GM19397 (cell line): ENCODE results near the gene UGT1A8.
"Not testable (repeated sequence)": the region's sequence is repeated elsewhere in the genome, so short reads cannot be mapped to it uniquely, and the experiment has no call there.

Source experiments
- ATAC-seq: cut with Tn5 transposase; IDR thresholded peaks from one replicate; pipeline ENCODE4 v1.9.1; 2021; ENCODE audit warnings: mild to moderate bottlenecking, moderate library complexity; ENCODE audit not compliant: unreplicated experiment

The UGT1A8 gene

GRCh38 chr2:233712611-233713261, 95.3 kb downstream of the UGT1A8 start, which contains the start of gene UGT1A5:
UGT1A5 (plus strand) TSS chr2:233712907; CDS start chr2:233712992, 85 bp downstream.
- ATAC-seq = no peak

GRCh38 chr2:233713262-233713615, 95.8 kb downstream of the UGT1A8 start:
- ATAC-seq = no peak

GRCh38 chr2:233714121-233714520, 96.7 kb downstream of the UGT1A8 start:
- ATAC-seq = no peak

GRCh38 chr2:233718552-233718951, 101.1 kb downstream of the UGT1A8 start, which contains the start of gene UGT1A4:
UGT1A4 (plus strand) TSS chr2:233718736; CDS start chr2:233718821, 85 bp downstream.
- no peak for ATAC-seq

DNA sequence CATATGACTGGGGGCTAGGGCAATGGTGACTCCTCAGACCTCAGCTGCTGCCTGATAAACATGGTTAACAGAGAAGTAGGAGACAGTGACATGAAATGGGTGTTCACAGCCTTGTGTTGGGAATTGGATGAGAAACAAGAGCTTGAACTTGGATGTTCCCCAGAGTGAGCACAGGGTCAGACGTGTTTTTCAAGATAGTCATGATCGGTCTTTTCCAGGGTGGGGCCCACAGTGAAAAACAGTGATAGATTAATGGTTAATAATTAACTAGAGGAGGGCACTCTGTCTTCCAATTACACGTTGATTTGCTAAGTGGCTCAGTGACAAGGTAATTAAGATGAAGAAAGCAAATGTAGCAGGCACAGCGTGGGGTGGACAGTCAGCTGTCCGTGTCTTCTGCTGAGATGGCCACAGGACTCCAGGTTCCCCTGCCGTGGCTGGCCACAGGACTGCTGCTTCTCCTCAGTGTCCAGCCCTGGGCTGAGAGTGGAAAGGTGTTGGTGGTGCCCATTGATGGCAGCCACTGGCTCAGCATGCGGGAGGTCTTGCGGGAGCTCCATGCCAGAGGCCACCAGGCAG, 111.4 kb downstream of the UGT1A8 start, which contains the start of gene UGT1A3:
TSS of gene UGT1A3 (plus strand) at position 320 of the 579 bp plus-strand sequence. CDS start at position 405, 85 bp downstream.
- ATAC-seq = no peak

- ATAC-seq = not testable (repeated sequence)
Measured at GRCh38 chr2:233736868-233737653, 119.6 kb downstream of the UGT1A8 start.

DNA sequence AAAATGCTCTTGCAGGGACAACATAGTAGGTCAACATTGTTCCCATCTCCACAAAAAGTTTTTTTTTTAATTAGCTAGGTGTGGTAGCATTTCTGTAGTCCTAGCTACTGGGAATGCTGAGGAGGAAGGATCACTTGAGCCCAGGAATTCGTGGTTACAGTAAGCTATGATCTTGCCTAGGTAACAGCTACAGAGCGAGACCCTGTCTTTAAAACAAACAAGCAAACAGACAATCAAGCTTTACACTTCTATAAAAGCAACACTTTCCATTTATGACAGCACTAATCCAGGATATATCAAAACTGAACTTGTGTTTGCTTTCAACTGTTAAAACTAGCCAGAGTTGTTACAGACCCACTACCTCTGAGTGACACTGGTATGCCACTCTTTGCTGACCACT, 123.4 kb downstream of the UGT1A8 start:
- no peak for ATAC-seq

- no peak for ATAC-seq
Measured at GRCh38 chr2:233743464-233744259, 126.2 kb downstream of the UGT1A8 start.

DNA sequence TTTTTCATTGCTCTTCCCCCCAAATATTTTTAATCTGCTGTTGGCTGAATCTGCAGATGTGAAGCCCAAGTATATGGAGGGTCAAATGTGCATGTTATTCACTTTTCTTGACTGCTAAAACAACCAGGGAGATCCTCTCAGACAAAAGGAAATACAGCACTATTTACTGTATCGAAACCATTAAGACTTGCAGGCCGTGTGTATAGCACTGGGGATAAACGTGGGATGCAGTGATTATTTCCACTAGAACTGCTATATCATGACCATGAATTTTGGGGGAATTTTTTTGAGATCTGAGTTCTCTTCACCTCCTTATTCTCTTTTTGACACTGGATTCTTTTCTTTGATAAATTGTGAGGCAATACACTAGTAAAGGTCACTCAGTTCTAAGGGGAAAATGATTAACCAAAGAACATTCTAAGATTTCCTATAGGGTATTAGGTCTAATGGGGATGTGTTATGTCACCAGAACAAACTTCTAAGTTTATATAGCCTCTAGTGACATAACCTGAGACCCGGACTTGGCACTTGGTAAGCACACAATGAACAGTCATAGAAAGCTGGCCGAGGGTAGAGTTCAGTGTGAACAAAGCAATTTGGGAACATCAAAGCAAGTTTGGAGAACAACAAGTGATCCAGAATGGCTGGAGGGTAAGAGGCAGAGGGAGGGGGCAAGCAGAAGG, 127.8 kb downstream of the UGT1A8 start:
- no peak for ATAC-seq

- not testable (repeated sequence) for ATAC-seq
Measured at GRCh38 chr2:233745838-233746237, 128.4 kb downstream of the UGT1A8 start.

DNA sequence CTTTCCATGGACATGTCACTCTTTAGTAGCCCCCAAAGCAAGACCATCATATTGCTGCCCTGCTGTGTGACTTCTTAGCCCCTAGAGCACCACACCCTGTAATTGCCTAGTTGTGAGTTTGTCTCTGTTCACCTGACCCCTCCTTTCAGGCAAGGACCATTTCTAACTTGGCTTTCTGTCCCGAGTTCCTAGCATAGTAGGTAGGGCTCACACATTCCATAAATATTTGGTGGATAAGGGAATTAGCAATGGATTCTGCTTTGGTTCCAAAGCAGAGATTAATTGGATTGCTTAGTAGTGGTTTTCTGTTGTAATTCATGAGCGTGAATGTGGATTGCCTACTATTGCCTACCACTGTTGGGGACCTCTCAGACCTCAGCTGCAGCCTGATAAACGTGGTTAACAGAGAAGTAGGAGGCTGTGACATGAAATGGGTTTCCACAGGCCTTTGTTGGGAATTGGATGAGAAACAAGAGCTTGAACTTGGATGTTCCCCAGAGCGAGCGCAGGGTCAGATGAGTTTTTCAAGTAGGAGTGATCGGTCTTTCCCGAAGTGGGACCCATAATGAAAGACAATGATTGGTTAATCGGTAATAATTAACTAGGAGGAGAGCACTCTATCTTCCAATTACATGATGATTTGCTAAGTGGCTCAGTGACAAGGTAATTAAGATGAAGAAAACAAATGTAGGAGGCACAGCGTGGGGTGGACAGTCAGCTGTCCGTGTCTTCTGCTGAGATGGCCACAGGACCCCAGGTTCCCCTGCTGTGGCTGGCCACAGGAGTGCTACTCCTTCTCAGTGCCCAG, 129.2 kb downstream of the UGT1A8 start:
- ATAC-seq = no peak

DNA sequence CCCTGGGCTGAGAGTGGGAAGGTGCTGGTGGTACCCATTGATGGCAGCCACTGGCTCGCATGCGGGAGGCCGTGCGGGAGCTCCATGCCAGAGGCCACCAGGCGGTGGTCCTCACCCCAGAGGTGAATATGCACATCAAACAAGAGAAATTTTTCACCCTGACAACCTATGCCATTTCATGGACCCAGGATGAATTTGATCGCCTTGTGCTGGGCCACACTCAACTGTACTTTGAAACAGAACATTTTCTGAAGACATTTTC, 129.8 kb downstream of the UGT1A8 start:
- no peak for ATAC-seq

DNA sequence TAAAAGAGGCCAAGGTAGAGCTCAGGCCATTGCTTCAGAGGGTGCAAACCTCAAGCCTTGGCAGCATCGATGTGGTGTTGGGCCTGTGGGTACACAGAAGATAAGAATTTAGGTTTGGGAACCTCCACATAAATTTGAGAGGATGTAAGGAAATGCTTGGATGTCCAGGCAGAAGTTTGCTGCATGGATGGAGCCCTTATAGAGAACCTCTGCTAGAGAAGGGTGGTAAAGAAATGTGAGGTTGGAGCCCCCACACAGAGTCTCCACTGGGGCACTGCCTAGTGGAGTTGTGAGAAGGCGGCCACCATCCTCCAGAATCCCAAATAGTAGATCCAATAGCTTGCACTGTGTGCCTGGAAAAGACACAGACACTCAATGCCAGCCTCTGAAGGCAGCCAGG, 133.3 kb downstream of the UGT1A8 start:
- ATAC-seq = not testable (repeated sequence)

- not testable (repeated sequence) for ATAC-seq
Measured at GRCh38 chr2:233751212-233752009, 134.0 kb downstream of the UGT1A8 start.

DNA sequence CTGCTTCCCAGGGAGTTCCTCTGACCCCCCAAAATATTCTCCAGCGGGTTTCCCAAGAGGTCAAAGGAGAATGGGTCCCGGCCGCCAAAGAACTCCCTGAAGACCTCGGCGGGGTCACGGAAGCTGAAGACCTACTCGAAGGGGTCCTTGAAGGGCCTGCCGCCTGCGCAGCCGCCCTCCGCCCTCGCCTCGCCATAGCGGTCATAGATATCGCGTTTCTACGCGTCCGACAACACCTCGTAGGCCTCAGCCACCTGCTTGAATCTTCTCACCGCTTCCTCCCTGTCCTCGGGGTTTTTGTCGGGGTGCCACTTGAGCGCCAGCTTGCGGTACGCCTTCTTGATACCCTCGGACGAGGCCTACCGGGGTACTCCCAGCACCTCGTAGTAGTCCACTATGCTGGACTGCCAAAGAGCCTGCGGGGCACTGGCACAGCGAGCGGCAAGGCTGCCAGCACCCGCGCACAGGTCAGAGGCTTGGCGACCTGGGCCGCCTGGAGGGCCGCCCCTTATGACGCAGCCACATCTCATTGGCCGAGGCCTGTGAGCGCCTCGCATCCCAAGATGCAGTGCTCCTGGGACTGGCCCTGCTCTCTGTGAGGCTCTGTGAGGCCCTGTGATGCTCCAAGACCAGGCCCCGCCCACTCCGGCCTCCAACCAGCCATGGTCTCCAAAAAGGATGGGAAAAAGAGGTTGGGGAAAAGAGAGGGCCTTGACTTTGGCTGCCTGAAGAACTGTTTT, 137.6 kb downstream of the UGT1A8 start:
- ATAC-seq = no peak

- no peak for ATAC-seq
Measured at GRCh38 chr2:233756429-233757081, 139.1 kb downstream of the UGT1A8 start.

GRCh38 chr2:233758141-233758540, 140.7 kb downstream of the UGT1A8 start:
- no peak for ATAC-seq

- no peak for ATAC-seq
Measured at GRCh38 chr2:233758849-233759248, 141.4 kb downstream of the UGT1A8 start.
